ENCODE measurements around the gene HMGXB4. TPM values are rescaled to one million over a fixed set of nuclear protein-coding genes. Genes with fewer than 3 reads are reported as not detected.

The HMGXB4 gene
- total RNA-seq = 45.7 and 47.9 TPM in 2 replicates

- DNase-seq (ENCODE audit: low spot score) = peak; percentile 82
- peaks cover 26% of the 10 kb centered on the region for H3K4me1 Mint-ChIP-seq (ENCODE audit: low read depth)
- peak within 1 kb of the TSS; percentile 94 for H3K27ac Mint-ChIP-seq
- H3K9me3 Mint-ChIP-seq = no peaks in the 10 kb centered on the region
- H3K27me3 Mint-ChIP-seq (ENCODE audit: insufficient read depth) = no peaks in the 10 kb centered on the region
- peaks cover 18% of the 10 kb centered on the region for H3K36me3 Mint-ChIP-seq (ENCODE audit: low read depth)
- intact Hi-C loops (cut with micrococcal nuclease) = loop anchor here (1.0 kb wide), 2 partner anchors 43 to 391 kb away; partner anchors contain the start of gene APOL6
- H3K4me3 Mint-ChIP-seq = peak within 1 kb of the TSS; percentile 91
Measured at GRCh38 chr22:35257321-35258190, at the start of gene HMGXB4. Gene HMGXB4, plus strand, starts transcription at chr22:35257493. Its CDS starts 4,898 bp downstream, at chr22:35262391.

- no peak for DNase-seq (ENCODE audit: low spot score)
- no peaks in the 10 kb centered on the region for H3K4me1 Mint-ChIP-seq (ENCODE audit: low read depth)
- no peaks in the 10 kb centered on the region for H3K36me3 Mint-ChIP-seq (ENCODE audit: low read depth)
- intact Hi-C loops (cut with micrococcal nuclease) = no loop called here
- H3K4me3 Mint-ChIP-seq = no peak overlapping the region
- no peaks in the 10 kb centered on the region for H3K9me3 Mint-ChIP-seq
- H3K27ac Mint-ChIP-seq = no peak overlapping the region
- H3K27me3 Mint-ChIP-seq (ENCODE audit: insufficient read depth) = no peaks in the 10 kb centered on the region
Measured at GRCh38 chr22:35208003-35208402, 49.3 kb upstream of the HMGXB4 start.

- Mint-ChIP-seq H3K9me3 (no peaks in the 10 kb centered on the region), H3K36me3 (ENCODE audit: low read depth) (no peaks in the 10 kb centered on the region), H3K27me3 (ENCODE audit: insufficient read depth) (peaks cover 1% of the 10 kb centered on the region), H3K4me3 (no peak overlapping the region), H3K4me1 (ENCODE audit: low read depth) (no peaks in the 10 kb centered on the region), H3K27ac (no peak overlapping the region)
- no peak for DNase-seq (ENCODE audit: low spot score)
- intact Hi-C loops (cut with micrococcal nuclease) = no loop called here
Measured at GRCh38 chr22:35209203-35209602, 48.1 kb upstream of the HMGXB4 start.

- Mint-ChIP-seq H3K4me1 (ENCODE audit: low read depth) (no peaks in the 10 kb centered on the region), H3K27me3 (ENCODE audit: insufficient read depth) (peaks cover 1% of the 10 kb centered on the region), H3K4me3 (no peak overlapping the region), H3K36me3 (ENCODE audit: low read depth) (no peaks in the 10 kb centered on the region), H3K9me3 (no peaks in the 10 kb centered on the region), H3K27ac (no peak overlapping the region)
- intact Hi-C loops (cut with micrococcal nuclease) = no loop called here
- DNase-seq (ENCODE audit: low spot score) = no peak
Measured at GRCh38 chr22:35212009-35212408, 45.3 kb upstream of the HMGXB4 start.

- intact Hi-C loops (cut with micrococcal nuclease) = no loop called here
- Mint-ChIP-seq H3K27ac (no peak overlapping the region), H3K36me3 (ENCODE audit: low read depth) (no peaks in the 10 kb centered on the region), H3K9me3 (no peaks in the 10 kb centered on the region), H3K27me3 (ENCODE audit: insufficient read depth) (peaks cover 1% of the 10 kb centered on the region), H3K4me1 (ENCODE audit: low read depth) (no peaks in the 10 kb centered on the region), H3K4me3 (no peak overlapping the region)
- DNase-seq (ENCODE audit: low spot score) = no peak
Measured at GRCh38 chr22:35212996-35213395, 44.3 kb upstream of the HMGXB4 start.

- no peaks in the 10 kb centered on the region for H3K36me3 Mint-ChIP-seq (ENCODE audit: low read depth)
- DNase-seq (ENCODE audit: low spot score) = no peak
- H3K27me3 Mint-ChIP-seq (ENCODE audit: insufficient read depth) = peaks cover 1% of the 10 kb centered on the region
- H3K4me1 Mint-ChIP-seq (ENCODE audit: low read depth) = no peaks in the 10 kb centered on the region
- no peak overlapping the region for H3K27ac Mint-ChIP-seq
- H3K4me3 Mint-ChIP-seq = no peak overlapping the region
- H3K9me3 Mint-ChIP-seq = no peaks in the 10 kb centered on the region
- intact Hi-C loops (cut with micrococcal nuclease) = no loop called here
Measured at GRCh38 chr22:35214968-35215367, 42.3 kb upstream of the HMGXB4 start.

- Mint-ChIP-seq H3K27ac (no peak overlapping the region), H3K9me3 (no peaks in the 10 kb centered on the region), H3K27me3 (ENCODE audit: insufficient read depth) (peaks cover 1% of the 10 kb centered on the region), H3K4me1 (ENCODE audit: low read depth) (no peaks in the 10 kb centered on the region), H3K4me3 (no peak overlapping the region), H3K36me3 (ENCODE audit: low read depth) (no peaks in the 10 kb centered on the region)
- intact Hi-C loops (cut with micrococcal nuclease) = no loop called here
- DNase-seq (ENCODE audit: low spot score) = no peak
Measured at GRCh38 chr22:35215993-35216392, 41.3 kb upstream of the HMGXB4 start.

GRCh38 chr22:35217527-35217926, 39.8 kb upstream of the HMGXB4 start:
- H3K27ac Mint-ChIP-seq = no peak overlapping the region
- intact Hi-C loops (cut with micrococcal nuclease) = no loop called here
- DNase-seq (ENCODE audit: low spot score) = no peak
- H3K4me1 Mint-ChIP-seq (ENCODE audit: low read depth) = no peaks in the 10 kb centered on the region
- H3K4me3 Mint-ChIP-seq = no peak overlapping the region
- no peaks in the 10 kb centered on the region for H3K9me3 Mint-ChIP-seq
- H3K36me3 Mint-ChIP-seq (ENCODE audit: low read depth) = no peaks in the 10 kb centered on the region
- peaks cover 3% of the 10 kb centered on the region for H3K27me3 Mint-ChIP-seq (ENCODE audit: insufficient read depth)

GRCh38 chr22:35218079-35218478, 39.2 kb upstream of the HMGXB4 start:
- H3K36me3 Mint-ChIP-seq (ENCODE audit: low read depth) = no peaks in the 10 kb centered on the region
- no peaks in the 10 kb centered on the region for H3K9me3 Mint-ChIP-seq
- no peaks in the 10 kb centered on the region for H3K4me1 Mint-ChIP-seq (ENCODE audit: low read depth)
- no peak overlapping the region for H3K27ac Mint-ChIP-seq
- H3K27me3 Mint-ChIP-seq (ENCODE audit: insufficient read depth) = peaks cover 3% of the 10 kb centered on the region
- intact Hi-C loops (cut with micrococcal nuclease) = no loop called here
- DNase-seq (ENCODE audit: low spot score) = no peak
- H3K4me3 Mint-ChIP-seq = no peak overlapping the region

- peaks cover 1% of the 10 kb centered on the region for H3K27me3 Mint-ChIP-seq (ENCODE audit: insufficient read depth)
Measured at GRCh38 chr22:35219012-35219411, 38.3 kb upstream of the HMGXB4 start.

GRCh38 chr22:35220221-35220620, 37.1 kb upstream of the HMGXB4 start:
- no peaks in the 10 kb centered on the region for H3K9me3 Mint-ChIP-seq
- peaks cover 1% of the 10 kb centered on the region for H3K27me3 Mint-ChIP-seq (ENCODE audit: insufficient read depth)
- intact Hi-C loops (cut with micrococcal nuclease) = no loop called here
- no peaks in the 10 kb centered on the region for H3K4me1 Mint-ChIP-seq (ENCODE audit: low read depth)
- no peaks in the 10 kb centered on the region for H3K36me3 Mint-ChIP-seq (ENCODE audit: low read depth)
- no peak overlapping the region for H3K27ac Mint-ChIP-seq
- H3K4me3 Mint-ChIP-seq = no peak overlapping the region
- DNase-seq (ENCODE audit: low spot score) = no peak

More at GRCh38 chr22:35219012-35219411, 38.3 kb upstream of the HMGXB4 start:
- Mint-ChIP-seq H3K4me1 (ENCODE audit: low read depth) (no peaks in the 10 kb centered on the region), H3K36me3 (ENCODE audit: low read depth) (no peaks in the 10 kb centered on the region), H3K4me3 (no peak overlapping the region), H3K27ac (no peak overlapping the region), H3K9me3 (no peaks in the 10 kb centered on the region)
- no peak for DNase-seq (ENCODE audit: low spot score)
- intact Hi-C loops (cut with micrococcal nuclease) = no loop called here

- no peaks in the 10 kb centered on the region for H3K9me3 Mint-ChIP-seq
- no peak overlapping the region for H3K4me3 Mint-ChIP-seq
- DNase-seq (ENCODE audit: low spot score) = no peak
- no peaks in the 10 kb centered on the region for H3K4me1 Mint-ChIP-seq (ENCODE audit: low read depth)
- no peak overlapping the region for H3K27ac Mint-ChIP-seq
- peaks cover 1% of the 10 kb centered on the region for H3K27me3 Mint-ChIP-seq (ENCODE audit: insufficient read depth)
- intact Hi-C loops (cut with micrococcal nuclease) = no loop called here
- H3K36me3 Mint-ChIP-seq (ENCODE audit: low read depth) = no peaks in the 10 kb centered on the region
Measured at GRCh38 chr22:35225010-35225409, 32.3 kb upstream of the HMGXB4 start.

GRCh38 chr22:35226958-35227647, 30.2 kb upstream of the HMGXB4 start:
- intact Hi-C loops (cut with micrococcal nuclease) = no loop called here
- peaks cover 11% of the 10 kb centered on the region for H3K27me3 Mint-ChIP-seq (ENCODE audit: insufficient read depth)
- H3K36me3 Mint-ChIP-seq (ENCODE audit: low read depth) = no peaks in the 10 kb centered on the region
- no peaks in the 10 kb centered on the region for H3K4me1 Mint-ChIP-seq (ENCODE audit: low read depth)
- no peak for DNase-seq (ENCODE audit: low spot score)
- no peaks in the 10 kb centered on the region for H3K9me3 Mint-ChIP-seq
- no peak overlapping the region for H3K27ac Mint-ChIP-seq
- no peak overlapping the region for H3K4me3 Mint-ChIP-seq

All from activated T-helper 1 cell treated with anti-CD3 and anti-CD28 coated beads, Interleukin-12 subunit alpha, Interleukin-12 subunit beta, Interleukin-2, Interleukin-4 antibody, amounts not matched to agents 30 ng/mL and 10 ng/mL and 1 ng/mL, durations not matched to agents 14 hours and 24 hours and 36 hours (primary cell).